NK-92 treated with Interleukin-12 subunit alpha and Interleukin-12 subunit beta, amount 100 ng/mL, for 24 hours (cell line): Measurements from ENCODE around the gene GPBP1L1.
A peak's percentile ranks its signal among the peaks of the same experiment; 100 is the strongest.
"Not testable (repeated sequence)": the region's sequence is repeated elsewhere in the genome, so short reads cannot be mapped to it uniquely, and the experiment has no call there.

Source experiments
- DNase-seq: peaks from one replicate; lab custom pipeline; 2025; lab: John Stamatoyannopoulos, UW

The GPBP1L1 gene

GRCh38 chr1:45686288-45687013 is at the start of gene GPBP1L1:
TSS of gene GPBP1L1 (minus strand) at chr1:45686533. CDS start at chr1:45659087, 27,446 bp downstream.
- DNase-seq, result peak; percentile 97

- DNase-seq, result no peak
These were observed 44.5 kb upstream of the GPBP1L1 start for GRCh38 chr1:45730780-45731319.

GRCh38 chr1:45730075-45730779 is 43.9 kb upstream of the GPBP1L1 start:
- DNase-seq, result no peak

DNA sequence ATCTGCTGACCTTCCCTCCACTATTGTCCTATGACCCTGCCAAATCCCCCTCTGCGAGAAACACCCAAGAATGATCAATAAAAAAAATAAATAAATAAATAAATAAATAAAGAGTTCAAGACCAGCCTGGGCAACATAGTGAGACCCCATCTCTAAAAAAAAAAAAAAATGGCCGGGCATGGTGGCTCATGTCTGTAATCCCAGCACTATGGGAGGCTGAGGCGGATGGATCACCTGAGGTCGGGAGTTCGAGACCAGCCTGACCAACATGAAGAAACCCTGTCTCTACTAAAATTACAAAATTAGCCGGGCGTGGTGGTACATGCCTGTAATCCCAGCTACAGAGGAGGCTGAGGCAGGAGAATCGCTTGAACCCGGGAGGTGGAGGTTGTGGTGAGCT is 39.7 kb upstream of the GPBP1L1 start:
- not testable (repeated sequence) for DNase-seq

DNA sequence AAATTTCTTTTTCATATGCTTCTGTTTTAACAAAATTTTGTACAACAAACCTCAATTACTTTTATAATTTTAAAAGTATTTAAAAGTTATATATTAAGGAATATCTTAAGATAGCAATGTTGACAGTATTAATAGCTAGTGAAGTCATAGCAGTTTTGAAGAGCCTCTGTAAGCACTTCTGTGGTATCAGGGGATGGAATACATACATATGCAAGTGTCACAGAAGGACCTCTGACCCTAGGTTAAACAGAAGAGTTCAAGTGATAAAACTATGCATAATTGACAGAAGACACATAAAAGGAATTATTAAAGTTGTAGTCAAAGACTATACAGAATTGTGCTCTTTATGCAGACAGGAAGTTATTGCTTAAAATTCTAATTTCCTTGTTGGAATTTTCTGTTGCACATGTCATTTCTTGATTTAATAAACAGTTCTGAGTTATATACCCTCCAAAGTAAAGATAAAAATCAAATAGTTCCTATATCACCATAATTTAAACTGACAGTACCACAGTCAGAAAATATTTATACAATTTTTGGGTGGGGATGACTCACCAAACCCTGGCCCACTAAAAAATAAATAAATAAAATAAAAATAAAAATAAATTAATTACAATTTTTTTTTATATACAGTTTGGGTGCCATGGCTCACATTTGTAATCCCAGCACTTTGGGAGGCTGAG is 37.1 kb upstream of the GPBP1L1 start:
- no peak for DNase-seq

- no peak for DNase-seq
These were observed 36.5 kb upstream of the GPBP1L1 start for GRCh38 chr1:45722809-45723208.

DNA sequence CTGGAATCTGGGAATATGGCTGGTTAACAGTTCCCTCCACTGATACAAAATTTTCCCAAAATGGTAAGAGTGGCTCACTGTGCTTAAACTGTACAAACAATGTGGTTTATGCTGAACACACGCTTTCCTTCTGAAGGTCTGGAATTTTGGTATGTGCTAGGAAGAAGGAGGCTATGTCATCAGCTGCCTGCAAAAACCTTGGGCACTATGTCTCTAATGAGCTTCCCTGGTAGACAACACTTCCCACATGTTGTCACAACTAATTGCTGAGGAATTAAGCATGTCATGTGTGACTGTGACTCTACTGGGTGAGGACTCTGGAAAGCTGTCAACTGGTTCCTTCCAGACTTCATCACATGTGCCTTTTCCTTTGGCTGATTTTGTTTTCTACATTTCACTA is 34.9 kb upstream of the GPBP1L1 start:
- DNase-seq, result no peak

- no peak for DNase-seq
These were observed 32.0 kb upstream of the GPBP1L1 start for GRCh38 chr1:45718289-45718688.

DNA sequence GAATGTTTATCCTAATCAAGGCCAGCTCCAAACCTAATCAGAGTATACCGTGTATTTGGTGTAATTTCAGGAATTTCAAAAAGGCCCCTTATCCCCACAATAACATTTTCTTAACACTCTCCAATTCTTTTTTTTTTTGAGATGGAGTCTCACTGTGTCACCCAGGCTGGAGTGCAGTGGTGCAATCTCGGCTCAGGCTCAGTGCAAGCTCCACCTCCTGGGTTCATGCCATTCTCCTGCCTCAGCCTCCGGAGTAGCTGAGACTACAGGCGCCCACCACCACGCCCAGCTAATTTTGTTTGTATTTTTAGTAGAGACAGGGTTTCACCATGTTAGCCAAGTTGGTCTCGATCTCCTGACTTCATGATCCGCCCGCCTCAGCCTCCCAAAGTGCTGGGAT is 31.1 kb upstream of the GPBP1L1 start:
- not testable (repeated sequence) for DNase-seq

GRCh38 chr1:45716700-45717099 is 30.4 kb upstream of the GPBP1L1 start:
- no peak for DNase-seq

GRCh38 chr1:45713711-45714110 is 27.4 kb upstream of the GPBP1L1 start:
- DNase-seq, result no peak

DNA sequence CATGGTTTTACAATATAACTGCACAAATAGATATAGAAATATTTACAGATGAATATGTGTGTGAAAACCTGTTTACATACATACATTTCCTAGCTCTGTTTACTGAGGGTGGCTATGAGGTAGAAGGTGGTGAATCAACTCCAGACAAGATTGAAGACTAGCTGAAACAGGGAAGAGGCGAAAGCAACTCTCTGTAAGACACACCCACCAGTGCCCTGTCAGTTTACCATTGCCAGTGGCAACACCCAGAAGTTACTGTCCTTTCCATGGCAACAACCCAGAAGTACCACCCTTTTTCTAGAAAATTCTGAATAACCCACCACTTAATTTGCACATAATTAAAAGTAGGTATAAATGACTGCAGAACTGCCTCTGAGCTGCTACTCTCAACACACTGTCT is 18.3 kb upstream of the GPBP1L1 start:
- no peak for DNase-seq

GRCh38 chr1:45694823-45695222 is 8.5 kb upstream of the GPBP1L1 start:
- no peak for DNase-seq

DNA sequence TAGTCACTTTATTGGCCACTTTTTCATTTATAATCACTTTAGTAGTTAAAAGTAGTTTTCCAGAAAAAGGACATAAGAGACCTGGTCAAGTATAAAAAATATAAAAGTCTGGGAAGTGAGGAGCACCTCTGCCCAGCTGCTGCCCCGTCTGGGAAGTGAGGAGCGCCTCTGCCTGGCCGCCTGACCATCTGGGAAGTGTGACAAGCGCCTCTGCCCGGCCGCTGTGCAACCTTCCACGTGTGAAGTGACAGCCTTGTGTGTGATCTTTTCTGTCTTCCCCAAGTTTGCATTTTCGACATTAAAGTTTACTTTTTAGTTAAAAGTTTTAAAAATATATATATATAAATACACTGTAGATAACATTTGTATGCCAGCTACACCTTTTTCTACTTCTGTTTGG is 7.5 kb upstream of the GPBP1L1 start:
- not testable (repeated sequence) for DNase-seq

DNA sequence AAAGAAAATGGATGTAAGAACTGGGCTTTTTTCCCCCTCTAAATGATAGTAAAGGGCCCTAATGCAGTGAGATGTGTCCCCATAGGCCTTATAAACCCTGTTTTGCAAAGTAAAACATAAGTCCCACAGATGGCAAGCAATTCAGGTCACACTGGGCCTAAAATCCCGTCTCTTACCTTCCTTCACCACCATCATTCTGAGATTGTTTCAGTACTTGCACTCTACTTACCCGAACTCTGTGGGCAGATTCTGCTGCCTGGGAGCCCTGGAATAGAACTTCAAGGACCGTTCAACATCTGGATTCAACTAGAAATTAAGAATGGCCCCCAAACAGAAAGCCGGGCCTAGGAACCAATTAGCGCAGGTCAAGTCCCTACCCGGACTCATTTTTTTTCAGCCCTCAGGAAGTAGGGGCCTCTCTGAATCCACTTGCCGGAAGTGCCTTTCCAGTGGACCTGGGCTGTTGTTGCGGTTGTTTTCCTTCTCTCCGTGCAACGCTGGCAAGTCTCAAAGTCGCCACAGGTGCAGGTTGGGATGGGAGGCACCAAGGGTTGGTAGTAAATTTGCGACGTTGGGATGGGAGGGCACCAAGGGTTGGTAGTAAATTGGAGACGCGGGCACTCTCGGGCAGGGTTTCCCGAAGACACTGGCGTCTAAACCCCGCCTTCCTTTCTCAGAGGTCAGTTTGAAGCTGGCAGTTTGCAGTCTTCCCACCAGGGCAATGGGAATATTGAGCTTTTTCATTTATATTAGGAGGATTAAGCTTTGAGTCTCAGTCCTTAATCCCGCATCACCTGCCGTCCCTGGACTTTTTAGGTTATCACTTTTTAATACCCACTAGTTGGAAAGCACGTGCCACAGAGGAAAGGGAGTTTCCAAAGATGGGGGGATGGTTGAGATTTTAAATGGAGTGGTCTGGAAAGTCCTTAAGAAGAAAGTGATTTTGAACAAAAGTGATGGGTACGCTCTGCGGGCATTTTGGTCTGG is 1.7 kb upstream of the GPBP1L1 start, which contains the start of gene TMEM69:
TSS of gene TMEM69 (plus strand) at position 428 of the 987 bp plus-strand sequence. CDS start 2,888 bp downstream, outside the sequence.
- DNase-seq, result peak; percentile 53

GRCh38 chr1:45687014-45687753 is 851 bp upstream of the GPBP1L1 start:
- peak; percentile 95 for DNase-seq

- peak; percentile 61 for DNase-seq
These were observed 382 bp downstream of the GPBP1L1 start for GRCh38 chr1:45686015-45686287.

GRCh38 chr1:45685308-45686014 is 872 bp downstream of the GPBP1L1 start:
- DNase-seq, result no peak

DNA sequence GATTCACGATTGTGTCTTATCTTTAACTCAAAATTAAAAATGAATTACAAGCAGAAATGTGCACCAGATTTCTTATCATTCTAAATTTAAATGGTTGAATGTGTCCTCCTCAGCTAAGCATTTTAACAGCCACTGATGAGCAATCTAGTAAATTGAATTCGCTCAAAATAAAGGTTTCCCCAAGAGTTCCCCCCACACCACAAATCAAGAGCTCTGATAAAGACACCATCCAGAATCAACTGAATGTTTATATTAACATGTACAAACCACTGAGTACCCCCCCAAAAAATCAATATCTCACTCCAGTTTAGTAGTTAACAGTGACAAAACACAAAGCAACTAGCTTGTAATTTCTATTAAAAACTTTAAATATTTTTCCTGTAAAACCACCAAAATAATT is 1.9 kb downstream of the GPBP1L1 start:
- no peak for DNase-seq

DNA sequence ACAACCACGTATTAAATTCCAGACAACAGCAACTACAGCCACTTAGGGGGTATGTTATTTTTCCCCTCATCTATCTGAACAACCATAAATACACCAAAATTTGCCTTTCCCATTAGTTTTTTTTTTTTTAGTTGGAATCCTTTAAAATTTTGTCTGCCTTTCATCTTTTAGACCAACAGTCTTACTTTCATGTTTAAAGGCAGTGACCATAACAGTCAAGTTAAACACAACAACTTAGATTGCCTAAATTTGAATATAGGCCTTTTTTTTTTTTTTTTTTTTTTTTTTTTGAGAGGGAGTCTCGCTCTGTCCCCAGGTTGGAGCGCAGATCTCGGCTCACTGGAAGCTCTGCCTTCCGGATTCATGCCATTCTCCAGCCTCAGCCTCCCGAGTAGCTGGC is 3.4 kb downstream of the GPBP1L1 start:
- DNase-seq, result no peak
